Loucy (cell line): ENCODE measurements around the gene DSEL.

Experiments
- EZH2phosphoT487 ChIP-seq: fragments of 200-600 bp; IDR thresholded peaks from 2 replicates; pipeline ENCODE4 v1.6.1; 2018; ENCODE audit warnings: antibody characterized with exemption, mild to moderate bottlenecking, moderate library complexity, borderline replicate concordance
- TF ChIP-seq, protein P1 (sequence below): fragments of 200-600 bp; sonication (generic); conservative IDR thresholded peaks from 2 replicates; pipeline ENCODE4 v1.5.1; 2014; ENCODE audit warnings: mild to moderate bottlenecking, antibody characterized with exemption, low read length

DNA sequence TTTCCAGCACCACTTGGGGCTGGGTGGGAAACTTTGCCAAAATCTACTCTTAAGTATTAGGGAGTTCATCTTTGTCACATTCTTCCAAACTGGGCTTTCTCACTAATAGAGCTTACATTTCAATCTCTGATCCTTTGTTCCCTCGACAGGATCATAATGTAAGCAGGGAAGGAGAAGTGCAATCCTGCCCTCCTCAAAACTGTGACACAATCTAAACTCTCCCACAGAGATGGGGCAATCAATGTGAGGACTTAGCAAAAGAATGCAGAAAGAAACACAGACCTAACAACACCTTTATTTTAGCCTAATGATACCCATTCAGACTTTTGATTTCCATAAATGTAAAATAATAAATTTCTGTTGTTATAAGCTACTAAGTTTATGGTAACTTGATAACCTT, 40.8 kb downstream of the DSEL start:
- TF ChIP-seq, protein P1, sequence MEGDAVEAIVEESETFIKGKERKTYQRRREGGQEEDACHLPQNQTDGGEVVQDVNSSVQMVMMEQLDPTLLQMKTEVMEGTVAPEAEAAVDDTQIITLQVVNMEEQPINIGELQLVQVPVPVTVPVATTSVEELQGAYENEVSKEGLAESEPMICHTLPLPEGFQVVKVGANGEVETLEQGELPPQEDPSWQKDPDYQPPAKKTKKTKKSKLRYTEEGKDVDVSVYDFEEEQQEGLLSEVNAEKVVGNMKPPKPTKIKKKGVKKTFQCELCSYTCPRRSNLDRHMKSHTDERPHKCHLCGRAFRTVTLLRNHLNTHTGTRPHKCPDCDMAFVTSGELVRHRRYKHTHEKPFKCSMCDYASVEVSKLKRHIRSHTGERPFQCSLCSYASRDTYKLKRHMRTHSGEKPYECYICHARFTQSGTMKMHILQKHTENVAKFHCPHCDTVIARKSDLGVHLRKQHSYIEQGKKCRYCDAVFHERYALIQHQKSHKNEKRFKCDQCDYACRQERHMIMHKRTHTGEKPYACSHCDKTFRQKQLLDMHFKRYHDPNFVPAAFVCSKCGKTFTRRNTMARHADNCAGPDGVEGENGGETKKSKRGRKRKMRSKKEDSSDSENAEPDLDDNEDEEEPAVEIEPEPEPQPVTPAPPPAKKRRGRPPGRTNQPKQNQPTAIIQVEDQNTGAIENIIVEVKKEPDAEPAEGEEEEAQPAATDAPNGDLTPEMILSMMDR = no peak
- no peak for TF ChIP-seq EZH2phosphoT487
